CD8-positive, alpha-beta memory T cell (primary cell): ENCODE data around the gene RBMS1. TPM values are rescaled to one million over a fixed set of nuclear protein-coding genes. Genes with fewer than 3 reads are reported as not detected.
A peak's percentile ranks its signal among the peaks of the same experiment; 100 is the strongest.
"Not testable (repeated sequence)": the region's sequence is repeated elsewhere in the genome, so short reads cannot be mapped to it uniquely, and the experiment has no call there.

ENCODE experiments used
- CTCF ChIA-PET: fragments of 350-600 bp; sonication (Branson Sonifier 250); formaldehyde crosslinking; loops from one replicate; lab custom pipeline; 2021; ENCODE audit warnings: antibody characterized with exemption; lab: Charles Lee
- POLR2A ChIA-PET: fragments of 350-600 bp; sonication (Branson Sonifier 250); formaldehyde crosslinking; loops from one replicate; lab custom pipeline; 2021; ENCODE audit warnings: antibody characterized with exemption; lab: Charles Lee
- DNase-seq, 5 donors: peaks; one replicate each; pipeline versions ENCODE4 v3.0.0 to v3.0.0-alpha.2; 2020 to 2022; ENCODE audit warnings: mixed read lengths in 1 of 5
- H3K27ac ChIP-seq: one replicate; pipeline ENCODE4 v1.7.0; 2013; ENCODE audit warnings: low read depth, mild to moderate bottlenecking, low read length, moderate library complexity
- H3K27me3 ChIP-seq: 2 replicates; pipeline ENCODE4 v1.7.0; 2013; ENCODE audit warnings: low read length, mild to moderate bottlenecking; ENCODE audit not compliant: insufficient read depth, poor library complexity, severe bottlenecking
- H3K36me3 ChIP-seq: 2 replicates; pipeline ENCODE4 v1.7.0; 2013; ENCODE audit warnings: mild to moderate bottlenecking, low read length, moderate library complexity; ENCODE audit not compliant: insufficient read depth
- H3K4me1 ChIP-seq: 2 replicates; pipeline ENCODE4 v1.7.0; 2013; ENCODE audit warnings: mild to moderate bottlenecking, low read length, moderate library complexity; ENCODE audit not compliant: insufficient read depth
- H3K4me3 ChIP-seq: 2 replicates; pipeline ENCODE4 v1.7.0; 2013; ENCODE audit warnings: mild to moderate bottlenecking, low read length
- H3K9me3 ChIP-seq: 2 replicates; pipeline ENCODE4 v1.7.0; 2013; ENCODE audit warnings: mild to moderate bottlenecking, low read length
- H3K27ac Mint-ChIP-seq, 8 donors: one replicate each; pipeline ENCODE4 v1.8.0; 2020 to 2021; ENCODE audit warnings: mixed read lengths in 8 of 8, mild to moderate bottlenecking in 6 of 8, inconsistent platforms in 3 of 8, moderate library complexity in 3 of 8
- H3K27me3 Mint-ChIP-seq, 2 donors: one replicate each; pipeline ENCODE4 v1.8.0; 2020 to 2021; ENCODE audit warnings: mixed read lengths in 2 of 2, mild to moderate bottlenecking in 1 of 2, moderate library complexity in 1 of 2
- H3K36me3 Mint-ChIP-seq, 3 donors: one replicate each; pipeline ENCODE4 v1.8.0; 2020 to 2021; ENCODE audit warnings: mixed read lengths in 3 of 3, inconsistent platforms in 1 of 3, mild to moderate bottlenecking in 1 of 3
- H3K4me1 Mint-ChIP-seq, 3 donors: one replicate each; pipeline ENCODE4 v1.8.0; 2020 to 2021; ENCODE audit warnings: mixed read lengths in 3 of 3, inconsistent platforms in 1 of 3, mild to moderate bottlenecking in 1 of 3
- H3K4me3 Mint-ChIP-seq, 7 donors: one replicate each; pipeline ENCODE4 v1.8.0; 2020 to 2021; ENCODE audit warnings: mixed read lengths in 7 of 7, mild to moderate bottlenecking in 6 of 7, moderate library complexity in 4 of 7, inconsistent platforms in 2 of 7
- H3K9me3 Mint-ChIP-seq, 5 donors: one replicate each; pipeline ENCODE4 v1.8.0; 2020 to 2022; ENCODE audit warnings: mixed read lengths in 5 of 5, mild to moderate bottlenecking in 3 of 5, moderate library complexity in 2 of 5, inconsistent platforms in 1 of 5
- polyA plus RNA-seq: library from polyadenylated mRNA; unstranded; fragments of 300-500 nt; fragmentation: Illumina TruSeq; gene quantifications from one replicate; pipeline ENCODE4 v1.2.3, GENCODE V29; 2021
- total RNA-seq, 2 experiments: library from RNA; stranded (reverse); gene quantifications; one replicate each; pipeline ENCODE4 v1.2.3, GENCODE V29; 2021

RBMS1 gene
- total and polyA plus RNA-seq, 3 experiments from 2014 or later, result 48.8 to 130 (median 50.3) TPM

DNA sequence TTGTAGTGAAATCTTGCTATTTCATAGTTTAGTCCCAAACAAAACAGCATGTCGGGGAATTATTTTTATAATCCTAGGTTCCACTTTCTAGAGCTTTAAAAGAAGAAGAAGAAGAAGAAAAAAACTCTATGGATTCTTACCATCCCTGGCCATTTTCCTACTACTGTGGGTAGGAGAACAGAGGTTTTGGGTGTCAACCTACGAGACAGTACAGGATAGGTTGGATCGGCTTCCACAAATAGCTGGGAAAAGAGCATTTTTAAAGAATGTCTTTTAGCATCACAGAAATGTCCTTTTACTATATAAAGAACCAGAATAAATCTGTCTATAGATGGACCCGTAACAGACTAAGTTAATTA lies 65.2 kb downstream of the RBMS1 start:
- Mint-ChIP-seq H3K4me3 (peak overlapping the region; percentile 49 to 85 (median 79)), H3K27me3 (no peaks in the 10 kb centered on the region), H3K36me3 (peaks cover under 1 to 10% (median 5%) of the 10 kb centered on the region in 3 donors), H3K4me1 (peaks cover 53 to 84% (median 72%) of the 10 kb centered on the region in 3 donors), H3K27ac (peak overlapping the region; percentile 68 to 96 (median 88)), H3K9me3 (peaks cover 0 to 13% (median 3%) of the 10 kb centered on the region in 5 donors)
- no peak for DNase-seq
- Histone ChIP-seq H3K4me1 (peaks cover 37% of the 10 kb centered on the region), H3K9me3 (no peaks in the 10 kb centered on the region), H3K27me3 (no peaks in the 10 kb centered on the region), H3K27ac (no peak overlapping the region), H3K36me3 (no peaks in the 10 kb centered on the region), H3K4me3 (peak overlapping the region; percentile 38)
- ChIA-PET CTCF (interaction anchor here (0.8 to 3.6 kb wide), 10 partner anchors 9 to 566 kb away, joined by 3 to 25 read pairs (median 4); partner anchors contain the start of gene RBMS1), POLR2A (interaction anchor here (0.9 to 3.5 kb wide), 6 partner anchors 17 to 64 kb away, joined by 3 to 20 read pairs (median 6); no protein-coding TSS in a partner anchor)

DNA sequence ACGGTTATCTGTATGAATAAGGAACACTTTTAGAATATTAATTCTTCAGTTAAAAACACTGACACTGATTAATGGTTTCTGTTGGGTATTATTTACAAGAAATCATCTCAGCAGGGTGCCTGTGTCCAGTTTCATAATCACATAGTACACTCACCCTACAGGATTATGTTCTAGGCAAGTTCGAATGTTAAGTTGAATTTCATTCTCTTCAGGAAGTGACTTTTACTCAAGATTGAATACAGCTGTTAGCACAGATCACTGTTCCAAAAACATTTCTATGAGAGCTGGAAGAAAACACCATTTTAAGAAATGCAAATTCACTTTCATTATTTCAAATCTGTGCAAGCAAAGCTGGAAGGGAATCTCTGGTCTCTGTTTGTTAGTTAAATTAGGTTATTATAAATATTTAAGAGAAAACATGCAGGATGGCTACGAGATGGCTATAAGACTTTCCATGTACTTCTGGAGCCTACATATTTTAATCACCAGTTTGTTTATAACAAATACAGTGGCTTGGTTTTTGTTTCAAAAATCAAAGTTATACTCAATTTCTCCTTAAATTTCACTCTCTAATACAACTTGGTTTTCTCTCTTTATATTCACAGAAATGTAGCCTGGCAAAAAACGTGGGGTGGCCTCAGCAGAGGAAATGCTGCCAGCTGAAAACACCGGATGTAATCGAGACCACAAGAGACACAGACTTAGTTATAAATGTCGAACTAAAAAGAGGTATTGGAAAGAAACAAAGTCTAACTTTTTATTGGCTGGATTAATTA lies 65.8 kb downstream of the RBMS1 start:
- Histone ChIP-seq H3K27ac (no peak overlapping the region), H3K9me3 (no peaks in the 10 kb centered on the region), H3K4me3 (peak overlapping the region; percentile 38), H3K27me3 (no peaks in the 10 kb centered on the region), H3K36me3 (no peaks in the 10 kb centered on the region), H3K4me1 (peaks cover 36% of the 10 kb centered on the region)
- Mint-ChIP-seq H3K4me1 (peaks cover 57 to 86% (median 76%) of the 10 kb centered on the region in 3 donors), H3K27ac (peak overlapping the region; percentile 68 to 96 (median 88)), H3K9me3 (peaks cover 0 to 13% (median 3%) of the 10 kb centered on the region in 5 donors), H3K36me3 (peaks cover 2 to 10% (median 5%) of the 10 kb centered on the region in 3 donors), H3K27me3 (no peaks in the 10 kb centered on the region), H3K4me3 (peak overlapping the region; percentile 49 to 85 (median 79))
- CTCF ChIA-PET, result interaction anchor here (0.8 to 3.6 kb wide), 7 partner anchors 15 to 91 kb away, joined by 3 to 25 read pairs (median 4); no protein-coding TSS in a partner anchor
- peak; percentile 24 to 73 (median 61) for DNase-seq
- POLR2A ChIA-PET, result interaction anchor here (0.9 to 3.5 kb wide), 6 partner anchors 16 to 64 kb away, joined by 3 to 20 read pairs (median 6); no protein-coding TSS in a partner anchor

DNA sequence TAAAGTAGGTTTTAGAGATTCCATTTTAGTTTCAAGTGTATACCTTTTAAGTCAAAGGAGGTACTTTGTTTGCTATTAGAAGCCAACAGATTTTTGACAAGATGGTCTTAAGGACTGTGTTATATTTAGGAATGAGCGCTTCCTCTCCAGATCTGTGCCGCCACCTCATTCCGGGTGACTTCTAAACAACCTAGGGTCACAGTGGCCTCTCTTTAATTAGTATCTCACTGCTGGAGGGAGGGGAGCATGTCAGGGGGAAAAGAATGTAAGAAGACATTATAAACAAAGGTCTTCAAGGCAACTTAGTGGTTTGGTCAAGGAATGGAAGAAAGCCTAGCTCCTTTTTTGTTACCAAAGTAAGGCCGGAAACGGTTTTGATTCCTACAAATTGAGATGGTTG lies 67.0 kb downstream of the RBMS1 start:
- H3K27me3 Mint-ChIP-seq, result peaks cover 0 to 1% of the 10 kb centered on the region in 2 donors
- DNase-seq, result no peak
- Histone ChIP-seq H3K36me3 (no peaks in the 10 kb centered on the region), H3K4me3 (no peak overlapping the region), H3K4me1 (peaks cover 48% of the 10 kb centered on the region), H3K9me3 (no peaks in the 10 kb centered on the region), H3K27ac (no peak overlapping the region), H3K27me3 (no peaks in the 10 kb centered on the region)
- H3K4me3 Mint-ChIP-seq, result peak overlapping the region in 4 of 7 donors; percentile 27 to 54 (median 36)
- CTCF ChIA-PET, result interaction anchor here (1.5 kb wide), 1 partner anchor 14 kb away, joined by 3 read pairs; no protein-coding TSS in a partner anchor
- peak overlapping the region in 6 of 8 donors; percentile 15 to 78 (median 53) for H3K27ac Mint-ChIP-seq
- H3K9me3 Mint-ChIP-seq, result peaks cover 0 to 13% (median 2%) of the 10 kb centered on the region in 5 donors
- POLR2A ChIA-PET, result interaction anchor here (3.5 kb wide), 1 partner anchor 19 kb away, joined by 20 read pairs; no protein-coding TSS in a partner anchor
- peaks cover 2 to 10% (median 5%) of the 10 kb centered on the region in 3 donors for H3K36me3 Mint-ChIP-seq
- H3K4me1 Mint-ChIP-seq, result peaks cover 65 to 86% (median 79%) of the 10 kb centered on the region in 3 donors

DNA sequence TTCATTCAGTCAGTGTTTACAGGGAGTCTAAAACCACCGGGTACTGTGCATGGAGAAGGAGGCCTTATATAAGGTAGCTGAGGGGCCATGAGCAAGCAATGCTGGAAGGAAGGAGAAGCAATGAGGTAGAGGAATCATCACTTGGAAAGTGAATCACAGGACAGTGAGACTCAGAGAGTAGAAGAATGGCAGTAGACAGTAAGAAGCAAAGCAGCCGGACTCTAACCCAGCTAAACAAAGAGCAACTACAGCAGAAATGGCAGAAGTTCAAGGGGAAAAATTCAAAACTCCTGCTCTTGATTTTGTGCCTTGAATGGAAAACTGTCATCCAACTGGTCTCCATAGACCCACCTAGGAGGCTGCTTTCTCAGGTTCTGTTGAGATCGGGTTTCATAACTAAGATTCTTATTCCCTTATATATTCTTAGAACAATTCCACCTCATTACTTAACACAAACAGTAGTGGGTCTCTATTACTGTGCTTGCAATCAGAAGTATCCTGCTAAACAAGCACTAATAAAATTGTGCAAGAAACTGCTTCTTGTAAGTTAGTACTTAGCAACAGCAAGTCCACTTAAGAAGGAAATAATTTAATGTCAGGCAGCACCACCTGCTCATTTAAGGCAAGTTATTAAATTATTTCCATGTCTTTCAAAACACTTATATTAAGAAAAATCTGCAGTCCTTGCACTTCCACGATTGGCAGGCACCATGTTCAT lies 68.0 kb downstream of the RBMS1 start:
- peak overlapping the region in 2 of 7 donors; percentile 31 to 54 for H3K4me3 Mint-ChIP-seq
- CTCF ChIA-PET, result no interaction called here
- peaks cover 51% of the 10 kb centered on the region for H3K4me1 ChIP-seq

DNA sequence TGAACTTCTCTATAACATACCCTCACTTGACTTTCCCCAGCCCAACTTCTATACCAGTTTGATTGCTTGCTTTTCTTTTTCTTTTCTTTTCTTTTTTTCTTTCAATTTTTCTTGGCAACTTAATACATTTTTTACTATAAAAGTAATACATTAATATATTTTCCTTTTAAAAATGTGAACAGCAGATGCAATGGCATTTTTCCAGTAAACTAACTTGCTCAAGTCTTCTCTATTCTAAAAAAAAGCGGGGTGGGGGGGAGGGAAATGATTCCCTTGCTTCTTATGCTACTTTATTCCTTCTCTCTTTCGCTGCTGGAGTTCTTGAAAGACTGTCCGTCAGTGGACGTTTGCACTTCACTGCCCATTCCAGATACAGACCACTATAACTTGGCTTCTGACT lies 70.5 kb downstream of the RBMS1 start:
- Mint-ChIP-seq H3K27ac (peak overlapping the region in 6 of 8 donors; percentile 26 to 74 (median 54)), H3K9me3 (no peaks in the 10 kb centered on the region), H3K27me3 (peaks cover 0 to 1% of the 10 kb centered on the region in 2 donors), H3K36me3 (peaks cover 0 to 2% (median 0%) of the 10 kb centered on the region in 3 donors), H3K4me3 (peak overlapping the region in 6 of 7 donors; percentile 12 to 37 (median 24)), H3K4me1 (peaks cover 68 to 82% (median 81%) of the 10 kb centered on the region in 3 donors)
- Histone ChIP-seq H3K4me3 (no peak overlapping the region), H3K4me1 (peaks cover 40% of the 10 kb centered on the region), H3K9me3 (no peaks in the 10 kb centered on the region), H3K36me3 (no peaks in the 10 kb centered on the region), H3K27me3 (no peaks in the 10 kb centered on the region), H3K27ac (no peak overlapping the region)
- ChIA-PET POLR2A (interaction anchor here (0.9 to 1.2 kb wide), 2 partner anchors 10 to 15 kb away, joined by 4 to 8 read pairs; no protein-coding TSS in a partner anchor), CTCF (no interaction called here)
- DNase-seq, result no peak

More for the DNA sequence above, 68.0 kb downstream of the RBMS1 start:
- Mint-ChIP-seq H3K4me1 (peaks cover 69 to 91% (median 82%) of the 10 kb centered on the region in 3 donors), H3K27me3 (peaks cover 0 to 1% of the 10 kb centered on the region in 2 donors), H3K27ac (peak overlapping the region in 5 of 8 donors; percentile 25 to 83 (median 60)), H3K36me3 (peaks cover 2 to 7% (median 2%) of the 10 kb centered on the region in 3 donors), H3K9me3 (peaks cover 0 to 10% (median 2%) of the 10 kb centered on the region in 5 donors)
- Histone ChIP-seq H3K27ac (no peak overlapping the region), H3K27me3 (no peaks in the 10 kb centered on the region), H3K9me3 (no peaks in the 10 kb centered on the region), H3K36me3 (no peaks in the 10 kb centered on the region), H3K4me3 (no peak overlapping the region)
- POLR2A ChIA-PET, result interaction anchor here (0.6 to 1.2 kb wide), 3 partner anchors 9 to 19 kb away, joined by 3 to 4 read pairs (median 3); no protein-coding TSS in a partner anchor
- DNase-seq, result no peak

DNA sequence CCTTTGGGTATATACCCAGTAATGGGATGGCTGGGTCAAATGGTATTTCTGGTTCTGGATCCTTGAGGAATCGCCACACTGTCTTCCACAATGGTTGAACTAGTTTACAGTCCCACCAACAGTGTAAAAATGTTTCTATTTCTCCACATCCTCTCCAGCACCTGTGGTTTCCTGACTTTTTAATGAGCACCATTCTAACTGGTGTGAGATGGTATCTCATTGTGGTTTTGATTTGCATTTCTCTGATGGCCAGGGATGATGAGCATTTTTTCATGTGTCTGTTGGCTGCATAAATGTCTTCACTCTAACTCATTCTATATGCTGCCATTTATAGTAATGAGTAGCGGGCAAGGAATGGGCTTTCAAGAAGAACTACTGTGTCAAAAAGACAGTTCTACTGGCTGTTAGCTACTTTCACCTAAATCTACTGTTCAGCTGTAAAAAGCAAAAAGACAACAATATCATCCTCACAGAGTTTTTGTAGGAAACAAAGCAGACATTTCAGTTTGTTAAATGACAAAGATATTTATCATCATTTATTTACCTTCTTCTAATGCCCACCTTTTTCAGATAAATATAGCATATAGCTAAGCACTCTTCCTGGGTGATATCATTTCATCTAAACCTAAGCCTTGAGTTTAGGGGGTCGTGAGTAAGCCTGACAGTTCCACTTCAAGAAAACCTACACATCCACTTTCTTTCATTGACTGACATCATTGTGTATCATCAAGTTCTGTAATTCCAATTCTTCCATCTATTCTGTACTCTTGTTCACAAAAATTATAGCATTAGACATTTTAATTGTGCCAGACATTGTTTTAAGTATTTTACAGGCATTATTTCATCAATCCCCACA lies 71.7 kb downstream of the RBMS1 start:
- not testable (repeated sequence) for H3K9me3 Mint-ChIP-seq, H3K4me3 ChIP-seq, H3K27me3 ChIP-seq, H3K36me3 Mint-ChIP-seq, H3K27me3 Mint-ChIP-seq, H3K27ac ChIP-seq, H3K36me3 ChIP-seq, H3K9me3 ChIP-seq
- DNase-seq, result peak in 2 of 5 donors; percentile 42 to 64
- peak overlapping the region; percentile 42 to 76 (median 72) for H3K4me3 Mint-ChIP-seq
- ChIA-PET POLR2A (interaction anchor here (0.8 to 1.2 kb wide), 2 partner anchors 14 to 19 kb away, joined by 3 to 4 read pairs; no protein-coding TSS in a partner anchor), CTCF (interaction anchor here (0.7 to 0.9 kb wide), 2 partner anchors 11 to 48 kb away, joined by 3 read pairs; no protein-coding TSS in a partner anchor)
- peaks cover 64 to 80% (median 79%) of the 10 kb centered on the region in 3 donors for H3K4me1 Mint-ChIP-seq
- H3K27ac Mint-ChIP-seq, result peak overlapping the region in 7 of 8 donors; percentile 33 to 75 (median 58)
- H3K4me1 ChIP-seq, result peaks cover 41% of the 10 kb centered on the region
